Measurements from ENCODE around the gene CEP63.

GRCh38 chr3:134608023-134608770 lies 122.3 kb downstream of the CEP63 start:
- TF ChIP-seq, protein P1, sequence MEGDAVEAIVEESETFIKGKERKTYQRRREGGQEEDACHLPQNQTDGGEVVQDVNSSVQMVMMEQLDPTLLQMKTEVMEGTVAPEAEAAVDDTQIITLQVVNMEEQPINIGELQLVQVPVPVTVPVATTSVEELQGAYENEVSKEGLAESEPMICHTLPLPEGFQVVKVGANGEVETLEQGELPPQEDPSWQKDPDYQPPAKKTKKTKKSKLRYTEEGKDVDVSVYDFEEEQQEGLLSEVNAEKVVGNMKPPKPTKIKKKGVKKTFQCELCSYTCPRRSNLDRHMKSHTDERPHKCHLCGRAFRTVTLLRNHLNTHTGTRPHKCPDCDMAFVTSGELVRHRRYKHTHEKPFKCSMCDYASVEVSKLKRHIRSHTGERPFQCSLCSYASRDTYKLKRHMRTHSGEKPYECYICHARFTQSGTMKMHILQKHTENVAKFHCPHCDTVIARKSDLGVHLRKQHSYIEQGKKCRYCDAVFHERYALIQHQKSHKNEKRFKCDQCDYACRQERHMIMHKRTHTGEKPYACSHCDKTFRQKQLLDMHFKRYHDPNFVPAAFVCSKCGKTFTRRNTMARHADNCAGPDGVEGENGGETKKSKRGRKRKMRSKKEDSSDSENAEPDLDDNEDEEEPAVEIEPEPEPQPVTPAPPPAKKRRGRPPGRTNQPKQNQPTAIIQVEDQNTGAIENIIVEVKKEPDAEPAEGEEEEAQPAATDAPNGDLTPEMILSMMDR (IDR thresholded peaks at IDR 0.05) = no peak
- TF ChIP-seq POLR2A (IDR thresholded peaks at IDR 0.05) = no peak

Measured in body of pancreas (tissue), 4 donors.